Pancreas (tissue), 10 donors: ENCODE measurements around the gene C14orf132. TPM values are rescaled to one million over a fixed set of nuclear protein-coding genes. Genes with fewer than 3 reads are reported as not detected.

Source experiments
- ATAC-seq, 4 donors: fragments of 200-7000 bp; cut with Tn5 transposase; one replicate each; pipeline versions ENCODE4 v1.8.0 to v1.9.1; 2020; ENCODE audit warnings: mild to moderate bottlenecking in 4 of 4, moderate library complexity in 4 of 4
- DNase-seq, 6 donors: peaks; one replicate each; pipeline ENCODE4 v3.0.0-alpha.2; 2020
- FAIRE-seq: peaks from 2 replicates; lab custom pipeline; 2012; peaks lifted over from hg19 to GRCh38; lab: Jason Lieb, UNC
- H3K27ac ChIP-seq, 4 donors: fragments of 200-600 bp; sonication (generic); 1 replicate in 3 of 4; 2 replicates in 1 of 4; pipeline versions ENCODE4 v1.5.0 to v1.8.0; 2020
- H3K27me3 ChIP-seq, 4 donors: fragments of 200-600 bp; one replicate each; pipeline ENCODE4 v1.8.0; 2021
- H3K36me3 ChIP-seq, 3 donors: fragments of 200-600 bp; sonication (generic) in 1 of 3; one replicate each; pipeline versions ENCODE4 v1.5.0 to v1.8.0; 2020 to 2021
- H3K4me1 ChIP-seq, 3 donors: fragments of 200-600 bp; one replicate each; pipeline ENCODE4 v1.8.0; 2021
- H3K4me3 ChIP-seq, 4 donors: fragments of 200-600 bp; sonication (generic) in 2 of 4; one replicate each; pipeline versions ENCODE4 v1.5.0 to v1.8.0; 2020 to 2021
- H3K9me3 ChIP-seq, 4 donors: fragments of 200-600 bp; one replicate each; pipeline ENCODE4 v1.8.0; 2021
- WGBS, 2 donors: extraction: QIAGEN DNeasy Blood & Tissue Kit; methylation state at CpG; one replicate each; pipeline ENCODE4 v1.1.7; 2013; 5-methylcytosine and 5-hydroxymethylcytosine counted together
- intact Hi-C, 3 donors: fragments of 100-400 bp; cut with DNase I; formaldehyde crosslinking; loops; one replicate each; pipeline versions ENCODE4 v1.11.1 to v1.14.2; 2022
- polyA plus RNA-seq, 2 donors: library from polyadenylated mRNA; stranded (reverse); fragments of 200-250 nt; gene quantifications; one replicate each; pipeline ENCODE4 v1.2.3, GENCODE V29; 2013
- total RNA-seq, 6 donors: library from RNA; stranded (reverse); fragmentation: NEBNext Ultra II Directional in 4 of 6; extraction: Animal tissue kit (Norgen Biotek cat#: 25700) in 4 of 6; gene quantifications; one replicate each; pipeline versions ENCODE4 v1.2.1 to v1.2.4, GENCODE V29; 2021 to 2023
- TF ChIP-seq, protein P1 (sequence below), 4 donors: fragments of 200-600 bp; sonication (generic) in 3 of 4; IDR thresholded peaks; one replicate each; pipeline versions ENCODE4 v1.5.0 to v1.8.0; 2021; ENCODE audit warnings: antibody characterized with exemption in 4 of 4
- donor health status: healthy with polysubstance abuse.
- donor health status: DM: no; HTN: no; CAD: no; lungs with moderate emphysema.
- donor health status: DM: no; HTN: no; CAD: no.
- donor health status: control.
- donor health status: control.
- donor health status: Bipolar disorder and iron deficiency.
- donor health status: DM: yes; HTN: yes; CAD: no.
- donor health status: DM: no; HTN: no; CAD: no.
- donor health status: DM: no; HTN: no; CAD: no.
- donor health status: DM: yes; HTN: yes; CAD: no.

The C14orf132 gene
- total and polyA plus RNA-seq, 8 donors, result 1.5 to 11.7 (median 3.7) TPM

DNA sequence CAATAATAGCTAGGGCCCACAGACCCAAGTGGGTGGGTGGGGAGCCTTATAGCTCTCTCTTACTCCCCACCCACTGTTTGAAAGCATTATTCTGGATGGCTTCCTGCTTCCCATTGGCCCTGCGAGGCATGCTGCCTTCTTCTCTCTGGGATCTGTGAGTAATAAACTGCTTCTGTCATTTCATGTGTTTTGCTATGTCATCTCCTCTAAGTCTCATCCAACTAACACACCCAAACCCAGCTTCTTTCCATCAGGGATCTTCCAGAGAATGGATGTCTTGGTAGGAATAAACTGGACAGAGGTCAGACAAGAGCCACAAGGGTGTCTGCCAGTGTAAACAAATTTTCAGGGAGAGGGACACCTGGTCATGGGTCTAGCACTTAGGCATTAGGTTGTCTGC lies 99.1 kb downstream of the C14orf132 start:
- Histone ChIP-seq H3K27me3 (no peaks in the 10 kb centered on the region), H3K27ac (no peak overlapping the region), H3K4me3 (no peak overlapping the region), H3K36me3 (no peaks in the 10 kb centered on the region), H3K9me3 (no peaks in the 10 kb centered on the region), H3K4me1 (no peaks in the 10 kb centered on the region)
- intact Hi-C loops, result no loop called here
- FAIRE-seq (no peak), DNase-seq (no peak), ATAC-seq (no peak)
- 79 to 100% methylated on average over 1 of the region's 1 CpG for WGBS, 2 donors
- TF ChIP-seq, protein P1, sequence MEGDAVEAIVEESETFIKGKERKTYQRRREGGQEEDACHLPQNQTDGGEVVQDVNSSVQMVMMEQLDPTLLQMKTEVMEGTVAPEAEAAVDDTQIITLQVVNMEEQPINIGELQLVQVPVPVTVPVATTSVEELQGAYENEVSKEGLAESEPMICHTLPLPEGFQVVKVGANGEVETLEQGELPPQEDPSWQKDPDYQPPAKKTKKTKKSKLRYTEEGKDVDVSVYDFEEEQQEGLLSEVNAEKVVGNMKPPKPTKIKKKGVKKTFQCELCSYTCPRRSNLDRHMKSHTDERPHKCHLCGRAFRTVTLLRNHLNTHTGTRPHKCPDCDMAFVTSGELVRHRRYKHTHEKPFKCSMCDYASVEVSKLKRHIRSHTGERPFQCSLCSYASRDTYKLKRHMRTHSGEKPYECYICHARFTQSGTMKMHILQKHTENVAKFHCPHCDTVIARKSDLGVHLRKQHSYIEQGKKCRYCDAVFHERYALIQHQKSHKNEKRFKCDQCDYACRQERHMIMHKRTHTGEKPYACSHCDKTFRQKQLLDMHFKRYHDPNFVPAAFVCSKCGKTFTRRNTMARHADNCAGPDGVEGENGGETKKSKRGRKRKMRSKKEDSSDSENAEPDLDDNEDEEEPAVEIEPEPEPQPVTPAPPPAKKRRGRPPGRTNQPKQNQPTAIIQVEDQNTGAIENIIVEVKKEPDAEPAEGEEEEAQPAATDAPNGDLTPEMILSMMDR (IDR thresholded peaks at IDR 0.05), result no peak

- H3K36me3 ChIP-seq, result no peaks in the 10 kb centered on the region
- WGBS, 2 donors, result 18 to 25% methylated on average over 1 of the region's 1 CpG
- H3K4me3 ChIP-seq, result no peak overlapping the region
- no peaks in the 10 kb centered on the region for H3K27me3 ChIP-seq
- no peak overlapping the region for H3K27ac ChIP-seq
- H3K9me3 ChIP-seq, result no peaks in the 10 kb centered on the region
- TF ChIP-seq, protein P1 (IDR thresholded peaks at IDR 0.05), result no peak
- intact Hi-C loops, result no loop called here
- no peaks in the 10 kb centered on the region for H3K4me1 ChIP-seq
- FAIRE-seq (no peak), DNase-seq (no peak), ATAC-seq (no peak)
Measured at GRCh38 chr14:96139169-96139568, 100.0 kb downstream of the C14orf132 start.

GRCh38 chr14:96139879-96140278 lies 100.7 kb downstream of the C14orf132 start:
- intact Hi-C loops, result no loop called here
- DNase-seq (no peak), FAIRE-seq (no peak), ATAC-seq (no peak)
- no peak overlapping the region for H3K27ac ChIP-seq
- H3K4me3 ChIP-seq, result no peak overlapping the region
- no peaks in the 10 kb centered on the region for H3K27me3 ChIP-seq
- no peaks in the 10 kb centered on the region for H3K9me3 ChIP-seq
- H3K36me3 ChIP-seq, result no peaks in the 10 kb centered on the region
- H3K4me1 ChIP-seq, result no peaks in the 10 kb centered on the region
- WGBS, 2 donors, result 67 to 76% methylated on average over 2 of the region's 2 CpGs
- TF ChIP-seq, protein P1 (IDR thresholded peaks at IDR 0.05), result no peak

DNA sequence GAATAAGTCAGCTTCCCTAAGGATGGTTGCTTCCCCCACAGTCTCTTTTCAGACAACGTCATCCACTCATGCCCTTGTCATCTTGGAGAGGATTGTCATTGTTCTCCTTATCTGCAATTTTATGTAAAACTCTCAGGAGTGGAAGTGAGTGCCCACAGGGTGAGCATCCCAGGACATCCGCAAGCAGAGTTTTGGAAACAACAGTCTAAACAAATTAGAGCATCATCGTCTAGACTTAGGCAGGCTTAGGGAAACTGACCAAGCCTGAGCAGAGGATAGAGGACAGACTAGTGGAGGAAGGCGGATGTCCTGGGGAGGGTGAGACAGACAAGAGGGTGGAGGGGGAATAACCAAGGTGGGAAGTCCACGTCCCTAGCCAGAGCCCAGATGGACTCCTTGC lies 101.8 kb downstream of the C14orf132 start:
- no peaks in the 10 kb centered on the region for H3K27me3 ChIP-seq
- intact Hi-C loops, result no loop called here
- FAIRE-seq (no peak), ATAC-seq (no peak), DNase-seq (no peak)
- no peak overlapping the region for H3K4me3 ChIP-seq
- TF ChIP-seq, protein P1 (IDR thresholded peaks at IDR 0.05), result no peak
- no peaks in the 10 kb centered on the region for H3K9me3 ChIP-seq
- 63 to 72% methylated on average over 5 of the region's 5 CpGs for WGBS, 2 donors
- H3K36me3 ChIP-seq, result no peaks in the 10 kb centered on the region
- no peak overlapping the region for H3K27ac ChIP-seq
- peaks cover 0 to 6% (median 0%) of the 10 kb centered on the region in 3 donors for H3K4me1 ChIP-seq

Other genes with a start within 250 kb of the C14orf132 start
- gene TUNAR, start 162.5 kb upstream of the C14orf132 start, total RNA-seq, result 1 to 10 TPM in 2 of 6 donors, under 1 TPM in 4; 0.23 to 1.8 (median 0.77) TPM
- 10 to 100 TPM in 1 of 2 donors, 1 to 10 TPM in 1; 3.8 to 12.7 TPM for gene TUNAR, start 162.5 kb upstream of the C14orf132 start, polyA plus RNA-seq
- gene BDKRB2, start 165.5 kb downstream of the C14orf132 start, total RNA-seq, result 1 to 10 TPM; 3.8 to 7.3 (median 6.6) TPM
- gene BDKRB2, start 165.5 kb downstream of the C14orf132 start, polyA plus RNA-seq, result 1 to 10 TPM; 3.9 to 9.6 TPM
- gene BDKRB1, start 216.8 kb downstream of the C14orf132 start, total RNA-seq, result under 1 TPM; 0.12 to 0.92 (median 0.50) TPM
- gene BDKRB1, start 216.8 kb downstream of the C14orf132 start, polyA plus RNA-seq, result 1 to 10 TPM; 3.0 to 4.5 TPM